T-cell (primary cell): ENCODE results near the gene VWC2. TPM values are rescaled to one million over a fixed set of nuclear protein-coding genes. Genes with fewer than 3 reads are reported as not detected.
"Not testable (repeated sequence)": the region's sequence is repeated elsewhere in the genome, so short reads cannot be mapped to it uniquely, and the experiment has no call there.

ENCODE experiments used
- ATAC-seq, 4 experiments: fragments of 200-7000 bp in 3 of 4; fragments of 150-1000 bp in 1 of 4; cut with Tn5 transposase; replicated peaks in 1 of 4; 1 replicate in 3 of 4; 2 replicates in 1 of 4; pipeline ENCODE4 v1.10.0; 2021; ENCODE audit warnings: moderate library complexity in 3 of 4, mild to moderate bottlenecking in 2 of 4, moderate number of reproducible peaks in 1 of 4
- CTCF ChIA-PET, 2 donors: fragments of 300-600 bp; sonication (Branson Sonifier 250); formaldehyde crosslinking; loops; one replicate each; lab custom pipeline; 2022; ENCODE audit warnings: antibody characterized with exemption in 2 of 2; lab: Charles Lee
- POLR2A ChIA-PET, 2 donors: fragments of 300-600 bp; sonication (Branson Sonifier 250); formaldehyde crosslinking; loops; one replicate each; lab custom pipeline; 2022; ENCODE audit warnings: antibody characterized with exemption in 2 of 2; lab: Charles Lee
- DNase-seq, 35 experiments: peaks; one replicate each; pipeline versions ENCODE4 v3.0.0 to v3.0.0-alpha.2; 2013 to 2023
- H3K27ac ChIP-seq: one replicate; pipeline ENCODE4 v1.5.1; 2013; ENCODE audit warnings: low read length
- H3K27me3 ChIP-seq, 2 experiments: replicated peaks in 1 of 2; 1 replicate in 1 of 2; 2 replicates in 1 of 2; pipeline versions ENCODE4 v1.6.1 to v1.7.0; 2013; ENCODE audit warnings: low read length in 1 of 2, mixed read lengths in 1 of 2; ENCODE audit not compliant: control insufficient read depth in 2 of 2, insufficient read depth in 2 of 2; ENCODE audit errors: extremely low read depth in 1 of 2
- H3K36me3 ChIP-seq, 2 donors: 1 replicate in 1 of 2; 2 replicates in 1 of 2; pipeline versions ENCODE4 v1.6.1 to v1.7.0; 2013; ENCODE audit warnings: low read length in 1 of 2; ENCODE audit not compliant: control insufficient read depth in 2 of 2, insufficient read depth in 1 of 2; ENCODE audit errors: extremely low read depth in 1 of 2
- H3K4me1 ChIP-seq, 2 experiments: 1 replicate in 1 of 2; 2 replicates in 1 of 2; pipeline versions ENCODE4 v1.6.1 to v1.7.0; 2013; ENCODE audit warnings: low read length in 2 of 2, mixed read lengths in 1 of 2; ENCODE audit not compliant: insufficient read depth in 2 of 2, control insufficient read depth in 1 of 2; ENCODE audit errors: extremely low read depth in 1 of 2
- H3K4me3 ChIP-seq, 2 donors: 1 replicate in 1 of 2; 2 replicates in 1 of 2; pipeline versions ENCODE4 v1.5.1 to v1.7.0; 2013; ENCODE audit warnings: mild to moderate bottlenecking in 2 of 2, low read length in 1 of 2, moderate library complexity in 1 of 2; ENCODE audit not compliant: control insufficient read depth in 1 of 2; ENCODE audit errors: extremely low read depth in 1 of 2
- H3K9me3 ChIP-seq: 2 replicates; pipeline ENCODE4 v1.7.0; 2013
- H3K27ac Mint-ChIP-seq, 2 donors: one replicate each; pipeline ENCODE4 v1.8.0; 2020 to 2021; ENCODE audit warnings: mild to moderate bottlenecking in 2 of 2, mixed read lengths in 2 of 2
- H3K27me3 Mint-ChIP-seq, 2 donors: one replicate each; pipeline ENCODE4 v1.8.0; 2021 to 2022; ENCODE audit warnings: mixed read lengths in 2 of 2
- H3K36me3 Mint-ChIP-seq: one replicate; pipeline ENCODE4 v1.8.0; 2021; ENCODE audit warnings: mixed read lengths
- H3K4me1 Mint-ChIP-seq, 3 donors: one replicate each; pipeline ENCODE4 v1.8.0; 2020 to 2022; ENCODE audit warnings: mixed read lengths in 3 of 3, mild to moderate bottlenecking in 1 of 3
- H3K4me3 Mint-ChIP-seq, 3 donors: one replicate each; pipeline ENCODE4 v1.8.0; 2020 to 2022; ENCODE audit warnings: mild to moderate bottlenecking in 3 of 3, mixed read lengths in 3 of 3, moderate library complexity in 3 of 3
- H3K9me3 Mint-ChIP-seq, 3 donors: one replicate each; pipeline ENCODE4 v1.8.0; 2020 to 2022; ENCODE audit warnings: mixed read lengths in 3 of 3
- WGBS: methylation state at CpG from one replicate; pipeline ENCODE4 v1.1.5; 2013; ENCODE audit warnings: missing lambda C conversion rate; ENCODE audit not compliant: insufficient coverage; 5-methylcytosine and 5-hydroxymethylcytosine counted together
- total RNA-seq, 35 experiments: library from RNA in 6 of 35; stranded (reverse) in 6 of 35; fragments of 120-200 nt in 1 of 35; gene quantifications; one replicate each; pipeline versions ENCODE4 v1.2.1 to v1.2.4 and lab custom pipeline; 2013 to 2026

Gene VWC2
- total RNA-seq, 5 donors from 2014 or later (not counting 1 experiment from before 2014, with no cell fraction given): not detected

- Histone ChIP-seq H3K27ac (no peak overlapping the region), H3K9me3 (no peaks in the 10 kb centered on the region), H3K4me1 (no peaks in the 10 kb centered on the region), H3K27me3 (no peaks in the 10 kb centered on the region), H3K4me3 (no peak overlapping the region), H3K36me3 (no peaks in the 10 kb centered on the region)
- Mint-ChIP-seq H3K27ac (no peak overlapping the region), H3K4me3 (no peak overlapping the region), H3K36me3 (no peaks in the 10 kb centered on the region), H3K4me1 (no peaks in the 10 kb centered on the region), H3K27me3 (peaks cover 2 to 15% of the 10 kb centered on the region in 2 donors), H3K9me3 (no peaks in the 10 kb centered on the region)
- ChIA-PET POLR2A (no interaction called here), CTCF (no interaction called here)
- no peak for DNase-seq
- ATAC-seq: no peak
- 80% methylated on average over 8 of the region's 13 CpGs for WGBS
Observed at GRCh38 chr7:49839863-49840645, 66.6 kb downstream of the VWC2 start.

- Mint-ChIP-seq H3K36me3 (no peaks in the 10 kb centered on the region), H3K27ac (no peak overlapping the region), H3K9me3 (no peaks in the 10 kb centered on the region), H3K4me3 (no peak overlapping the region), H3K4me1 (no peaks in the 10 kb centered on the region), H3K27me3 (peaks cover 2 to 15% of the 10 kb centered on the region in 2 donors)
- ChIA-PET CTCF (no interaction called here), POLR2A (no interaction called here)
- H3K27me3 ChIP-seq: no peaks in the 10 kb centered on the region
- H3K36me3 ChIP-seq: no peaks in the 10 kb centered on the region
- no peak overlapping the region for H3K27ac ChIP-seq
- ATAC-seq (no peak), DNase-seq (no peak)
- H3K4me3 ChIP-seq: no peak overlapping the region
- WGBS: 88% methylated on average over 2 of the region's 5 CpGs
- H3K9me3 ChIP-seq: no peaks in the 10 kb centered on the region
- H3K4me1 ChIP-seq: no peaks in the 10 kb centered on the region
Observed at GRCh38 chr7:49840751-49841405, 67.4 kb downstream of the VWC2 start.

- Histone ChIP-seq H3K27me3 (no peaks in the 10 kb centered on the region), H3K36me3 (no peaks in the 10 kb centered on the region), H3K9me3 (no peaks in the 10 kb centered on the region), H3K27ac (no peak overlapping the region), H3K4me1 (no peaks in the 10 kb centered on the region), H3K4me3 (no peak overlapping the region)
- H3K27me3 Mint-ChIP-seq: peaks cover 0 to 19% of the 10 kb centered on the region in 2 donors
- ChIA-PET CTCF (no interaction called here), POLR2A (no interaction called here)
- WGBS: 72% methylated on average over 2 of the region's 5 CpGs
- H3K27ac Mint-ChIP-seq: no peak overlapping the region
- ATAC-seq (no peak), DNase-seq (no peak)
- H3K4me1 Mint-ChIP-seq: no peaks in the 10 kb centered on the region
- H3K36me3 Mint-ChIP-seq: no peaks in the 10 kb centered on the region
- H3K4me3 Mint-ChIP-seq: no peak overlapping the region
- no peaks in the 10 kb centered on the region for H3K9me3 Mint-ChIP-seq
Observed at GRCh38 chr7:49845626-49846025, 72.2 kb downstream of the VWC2 start.

- Histone ChIP-seq H3K27me3 (no peaks in the 10 kb centered on the region), H3K27ac (no peak overlapping the region), H3K36me3 (no peaks in the 10 kb centered on the region), H3K4me3 (no peak overlapping the region), H3K9me3 (no peaks in the 10 kb centered on the region), H3K4me1 (no peaks in the 10 kb centered on the region)
- no peaks in the 10 kb centered on the region for H3K9me3 Mint-ChIP-seq
- CTCF ChIA-PET: no interaction called here
- DNase-seq (no peak), ATAC-seq (no peak)
- no peaks in the 10 kb centered on the region for H3K36me3 Mint-ChIP-seq
- H3K27ac Mint-ChIP-seq: no peak overlapping the region
- H3K4me3 Mint-ChIP-seq: no peak overlapping the region
- 69% methylated on average over 5 of the region's 8 CpGs for WGBS
- H3K4me1 Mint-ChIP-seq: no peaks in the 10 kb centered on the region
- POLR2A ChIA-PET: no interaction called here
- H3K27me3 Mint-ChIP-seq: peaks cover 0 to 16% of the 10 kb centered on the region in 2 donors
Observed at GRCh38 chr7:49848211-49848841, 74.9 kb downstream of the VWC2 start.

- DNase-seq (no peak), ATAC-seq (no peak)
- H3K4me3 Mint-ChIP-seq: no peak overlapping the region
- Histone ChIP-seq H3K4me3 (no peak overlapping the region), H3K4me1 (no peaks in the 10 kb centered on the region), H3K27ac (no peak overlapping the region), H3K36me3 (no peaks in the 10 kb centered on the region), H3K9me3 (no peaks in the 10 kb centered on the region), H3K27me3 (no peaks in the 10 kb centered on the region)
- H3K4me1 Mint-ChIP-seq: no peaks in the 10 kb centered on the region
- ChIA-PET CTCF (interaction anchor here in 1 of 2 donors (1.1 kb wide), 1 partner anchor 8 kb away, joined by 6 read pairs; no protein-coding TSS in a partner anchor), POLR2A (no interaction called here)
- H3K27me3 Mint-ChIP-seq: peaks cover 0 to 9% of the 10 kb centered on the region in 2 donors
- H3K27ac Mint-ChIP-seq: no peak overlapping the region
- no peaks in the 10 kb centered on the region for H3K36me3 Mint-ChIP-seq
- WGBS: 85% methylated on average over 9 of the region's 10 CpGs
- no peaks in the 10 kb centered on the region for H3K9me3 Mint-ChIP-seq
Observed at GRCh38 chr7:49850921-49851613, 77.6 kb downstream of the VWC2 start.

- H3K36me3 ChIP-seq, H3K36me3 Mint-ChIP-seq, H3K9me3 ChIP-seq, H3K27ac ChIP-seq, H3K4me3 ChIP-seq, H3K27me3 ChIP-seq, H3K27ac Mint-ChIP-seq, H3K4me3 Mint-ChIP-seq, H3K9me3 Mint-ChIP-seq, ATAC-seq, H3K4me1 Mint-ChIP-seq, DNase-seq, H3K27me3 Mint-ChIP-seq, H3K4me1 ChIP-seq, POLR2A ChIA-PET: not testable (repeated sequence)
- WGBS: 93% methylated on average over 5 of the region's 9 CpGs
- CTCF ChIA-PET: interaction anchor here in 1 of 2 donors (1.1 kb wide), 1 partner anchor 8 kb away, joined by 6 read pairs; no protein-coding TSS in a partner anchor
Observed at GRCh38 chr7:49851614-49851934, 78.1 kb downstream of the VWC2 start.
